IMR-90 (cell line): ENCODE data around the gene GFOD2. TPM values are rescaled to one million over a fixed set of nuclear protein-coding genes. Genes with fewer than 3 reads are reported as not detected.

Experiments
- ATAC-seq: fragments of 200-7000 bp; cut with Tn5 transposase; 2 replicates; pipeline ENCODE4 v1.9.1; 2020; ENCODE audit warnings: low read depth, mild to moderate bottlenecking, moderate library complexity
- BruUV-seq: library from RNA; stranded (reverse); fragments of 400-500 nt; replicated peaks from 2 replicates; lab custom pipeline; 2021; lab: Mats Ljungman, UMichigan
- CTCF ChIA-PET: fragments of 300-600 bp; formaldehyde crosslinking; extraction: SDS; loops from one replicate; lab custom pipeline; 2021; ENCODE audit warnings: antibody characterized with exemption; lab: Yijun Ruan, JAX
- POLR2A ChIA-PET: fragments of 300-600 bp; sonication (Branson Sonifier 250); formaldehyde crosslinking; loops from one replicate; lab custom pipeline; 2022; ENCODE audit warnings: antibody characterized with exemption; ENCODE audit not compliant: unreplicated experiment; lab: Charles Lee
- DNase-seq: peaks from one replicate; pipeline ENCODE4 v3.0.0; 2013
- H2AFZ ChIP-seq: replicated peaks from 2 replicates; pipeline ENCODE3; 2013; ENCODE audit warnings: low read length, mild to moderate bottlenecking; ENCODE audit not compliant: poor library complexity
- H2AK5ac ChIP-seq: 2 replicates; pipeline ENCODE4 v1.6.1; 2013; ENCODE audit warnings: low read depth, low read length, inconsistent platforms
- H2AK9ac ChIP-seq: replicated peaks from 2 replicates; pipeline ENCODE3; 2013; ENCODE audit warnings: mild to moderate bottlenecking, low read depth, low read length, moderate library complexity; ENCODE audit not compliant: poor library complexity
- H2BK120ac ChIP-seq: 2 replicates; pipeline ENCODE4 v1.6.1; 2013; ENCODE audit warnings: low read depth, low read length, inconsistent platforms
- H2BK15ac ChIP-seq: 3 replicates; pipeline ENCODE4 v1.6.1; 2013; ENCODE audit warnings: low read depth, low read length, inconsistent platforms
- H2BK20ac ChIP-seq: 2 replicates; pipeline ENCODE4 v1.6.1; 2013; ENCODE audit warnings: low read depth, mild to moderate bottlenecking, inconsistent platforms, low read length, moderate library complexity
- H2BK5ac ChIP-seq: 2 replicates; pipeline ENCODE4 v1.6.1; 2013; ENCODE audit warnings: mild to moderate bottlenecking, low read depth, low read length, inconsistent platforms; ENCODE audit not compliant: poor library complexity, severe bottlenecking
- H3K14ac ChIP-seq: replicated peaks from 2 replicates; pipeline ENCODE4 v1.6.1; 2013; ENCODE audit warnings: low read depth, low read length, inconsistent platforms
- H3K18ac ChIP-seq: 2 replicates; pipeline ENCODE4 v1.6.1; 2013; ENCODE audit warnings: low read depth, low read length, control low read depth
- H3K23ac ChIP-seq: 2 replicates; pipeline ENCODE4 v1.6.1; 2013; ENCODE audit warnings: low read depth, low read length, inconsistent platforms
- H3K27ac ChIP-seq: 2 replicates; pipeline ENCODE4 v1.5.1; 2013; ENCODE audit warnings: mild to moderate bottlenecking, control low read depth, low read length; ENCODE audit not compliant: insufficient read depth
- H3K27me3 ChIP-seq: 2 replicates; pipeline ENCODE4 v1.6.1; 2013; ENCODE audit warnings: low read length; ENCODE audit not compliant: control insufficient read depth, insufficient read depth
- H3K36me3 ChIP-seq: 2 replicates; pipeline ENCODE4 v1.6.1; 2013; ENCODE audit warnings: low read length, mixed read lengths; ENCODE audit not compliant: control insufficient read depth, insufficient read depth
- H3K4ac ChIP-seq: 2 replicates; pipeline ENCODE4 v1.6.1; 2013; ENCODE audit warnings: low read depth, low read length, inconsistent platforms
- H3K4me1 ChIP-seq: 2 replicates; pipeline ENCODE4 v1.6.1; 2013; ENCODE audit warnings: low read length, mixed read lengths; ENCODE audit not compliant: control insufficient read depth, insufficient read depth
- H3K4me2 ChIP-seq: 2 replicates; pipeline ENCODE4 v1.6.1; 2013; ENCODE audit warnings: low read depth, mild to moderate bottlenecking, control low read depth, low read length, moderate library complexity
- H3K4me3 ChIP-seq: 2 replicates; pipeline ENCODE4 v1.5.1; 2013; ENCODE audit warnings: low read depth, mild to moderate bottlenecking, control low read depth, low read length, moderate library complexity; ENCODE audit not compliant: insufficient read depth
- H3K56ac ChIP-seq: 2 replicates; pipeline ENCODE4 v1.6.1; 2013; ENCODE audit warnings: low read length, inconsistent platforms; ENCODE audit not compliant: insufficient read depth; ENCODE audit errors: extremely low read depth
- H3K79me1 ChIP-seq, 2 experiments: 2 replicates each; pipeline ENCODE4 v1.6.1; 2013; ENCODE audit warnings: low read length in 2 of 2, inconsistent platforms in 1 of 2, low read depth in 1 of 2
- H3K9ac ChIP-seq: 2 replicates; pipeline ENCODE4 v1.6.1; 2013; ENCODE audit warnings: low read depth, low read length, control low read depth
- H3K9me1 ChIP-seq: 2 replicates; pipeline ENCODE4 v1.6.1; 2013; ENCODE audit warnings: low read length, inconsistent platforms; ENCODE audit not compliant: insufficient read depth
- H3K9me3 ChIP-seq: 2 replicates; pipeline ENCODE4 v1.6.1; 2013; ENCODE audit warnings: low read length; ENCODE audit not compliant: control insufficient read depth, insufficient read depth
- H4K20me1 ChIP-seq: 2 replicates; pipeline ENCODE4 v1.6.1; 2013; ENCODE audit warnings: low read length, inconsistent platforms; ENCODE audit not compliant: insufficient read depth
- H4K5ac ChIP-seq: 2 replicates; pipeline ENCODE4 v1.6.1; 2013; ENCODE audit warnings: mild to moderate bottlenecking, low read depth, low read length, control low read depth
- H4K8ac ChIP-seq, 2 experiments: 2 replicates each; pipeline ENCODE4 v1.6.1; 2013; ENCODE audit warnings: low read depth in 2 of 2, low read length in 2 of 2, control low read depth in 1 of 2, inconsistent platforms in 1 of 2
- H4K91ac ChIP-seq: 2 replicates; pipeline ENCODE4 v1.6.1; 2013; ENCODE audit warnings: low read depth, low read length, inconsistent platforms; ENCODE audit not compliant: insufficient read depth
- BHLHE40 ChIP-seq: fragments of 150-350 bp; IDR thresholded peaks from 2 replicates; pipeline ENCODE4 v1.6.1; 2016; ENCODE audit warnings: mild to moderate bottlenecking, low read depth, low read length
- CEBPB ChIP-seq: IDR thresholded peaks from 2 replicates; pipeline ENCODE4 v1.6.1; 2012; ENCODE audit warnings: low read depth, low read length, improper control_type of control experiment
- MAFK ChIP-seq: IDR thresholded peaks from 2 replicates; pipeline ENCODE4 v1.6.1; 2012; ENCODE audit warnings: low read depth, low read length, improper control_type of control experiment
- POLR2A ChIP-seq: IDR thresholded peaks from 2 replicates; pipeline ENCODE4 v1.6.1; 2012; ENCODE audit warnings: mild to moderate bottlenecking, low read depth, low read length
- SMC3 ChIP-seq: fragments of 150-350 bp; IDR thresholded peaks from 2 replicates; pipeline ENCODE4 v1.6.1; 2016; ENCODE audit warnings: low read depth, mild to moderate bottlenecking, antibody characterized with exemption, low read length, moderate library complexity
- WGBS, 2 experiments: methylation state at CpG; one replicate each; pipeline versions ENCODE4 v1.1.5 to v1.1.7; 2013; ENCODE audit warnings: missing lambda C conversion rate in 2 of 2; ENCODE audit not compliant: insufficient read length in 1 of 2; ENCODE audit errors: extremely low coverage in 2 of 2; 5-methylcytosine and 5-hydroxymethylcytosine counted together
- dilution Hi-C: fragments of 300-500 bp; cut with HindIII; formaldehyde crosslinking; loops from one replicate; pipeline ENCODE4 v1.14.3; 2018; ENCODE audit warnings: low sequenced_read_pairs; ENCODE audit not compliant: unreplicated experiment
- in situ Hi-C: fragments of 300-500 bp; cut with MboI; formaldehyde crosslinking; loops from 3 replicates; pipeline ENCODE4 v1.14.3; 2019; ENCODE audit warnings: low sequenced_read_pairs, inconsistent platforms, mixed read lengths
- intact Hi-C: fragments of 100-400 bp; cut with micrococcal nuclease; formaldehyde crosslinking; loops from 2 replicates; pipeline ENCODE4 v1.10.0; 2022
- polyA plus RNA-seq, 3 experiments: library from polyadenylated mRNA; depleted of rRNA; stranded (reverse); fragments of >200 nt; gene quantifications; 2 replicates each; pipeline ENCODE4 v1.2.3, GENCODE V29; 2012; ENCODE audit warnings: low replicate concordance in 1 of 3
- total RNA-seq: library from RNA; depleted of rRNA; stranded (reverse); fragments of >200 nt; gene quantifications from 2 replicates; pipeline ENCODE4 v1.2.3, GENCODE V29; 2012

Gene GFOD2
- total and polyA plus RNA-seq, 2 of the 4 experiments (the other 2 are of a cell fraction): 12.3 to 18.1 TPM

DNA sequence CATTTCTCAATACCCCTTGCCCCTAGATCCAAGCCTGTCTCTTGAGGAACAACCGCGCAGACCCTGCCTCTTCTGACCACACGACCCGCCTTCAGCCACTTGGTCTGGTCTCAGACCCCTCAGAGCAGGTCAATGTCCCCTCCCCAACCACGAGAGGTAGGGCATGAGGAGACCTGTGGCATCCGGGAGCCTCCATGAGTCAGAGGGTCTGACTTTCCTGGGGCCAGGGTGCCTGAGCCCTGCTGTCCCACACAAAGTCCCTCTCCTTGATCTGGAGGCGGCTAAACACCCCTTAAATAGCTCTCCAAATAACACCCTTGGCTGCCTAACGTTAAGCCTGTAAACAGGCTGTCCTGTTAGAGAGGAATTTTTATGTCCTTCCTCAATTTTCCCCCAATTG lies 69.1 kb downstream of the GFOD2 start:
- Histone ChIP-seq H3K4me3 (no peak overlapping the region), H4K20me1 (peaks cover 9% of the 10 kb centered on the region), H3K14ac (no peak overlapping the region), H2BK15ac (no peak overlapping the region), H4K5ac (no peak overlapping the region), H3K23ac (no peak overlapping the region), H3K79me1 (no peaks in the 10 kb centered on the region), H4K8ac (no peak overlapping the region), H2BK120ac (no peak overlapping the region), H3K4me1 (peaks cover 4% of the 10 kb centered on the region; the same call in 1 of the 2 replicates), H3K9ac (no peak overlapping the region), H3K27me3 (peaks cover 72% of the 10 kb centered on the region), H2BK5ac (no peak overlapping the region), H2AK9ac (no peak overlapping the region), H2AFZ (no peak overlapping the region), H2AK5ac (no peak overlapping the region), H3K9me1 (peaks cover 3% of the 10 kb centered on the region; the same call in 1 of the 2 replicates), H3K4me2 (no peak overlapping the region), H3K56ac (no peak overlapping the region), H3K9me3 (no peaks in the 10 kb centered on the region), H3K18ac (no peak overlapping the region), H3K4ac (no peak overlapping the region), H4K91ac (no peak overlapping the region), H2BK20ac (no peak overlapping the region), H3K36me3 (no peaks in the 10 kb centered on the region), H3K27ac (no peak overlapping the region)
- TF ChIP-seq CEBPB (no peak), SMC3 (no peak), BHLHE40 (no peak), MAFK (no peak), POLR2A (no peak)
- DNase-seq (no peak), ATAC-seq (no peak)
- BruUV-seq: no TSS peak
- intact Hi-C loops: no loop called here
- dilution Hi-C loops: no loop called here
- ChIA-PET CTCF (interaction anchor here (1.1 kb wide), 1 partner anchor 129 kb away, joined by 4 read pairs; no protein-coding TSS in a partner anchor), POLR2A (no interaction called here)
- WGBS, 2 experiments: 61% methylated on average over 4 of the region's 8 CpGs; no CpG with 5 or more reads in 1 of the 2 experiments
- in situ Hi-C loops: no loop called here
